ENCODE results near the gene CACHD1. TPM values are rescaled to one million over a fixed set of nuclear protein-coding genes. Genes with fewer than 3 reads are reported as not detected.
A peak's percentile ranks its signal among the peaks of the same experiment; 100 is the strongest.

Gene CACHD1
- total and polyA plus RNA-seq, 2 of the 4 experiments (the other 2 are of a cell fraction) = 2.9 to 5.9 TPM

GRCh38 chr1:64483731-64484414, 13.9 kb downstream of the CACHD1 start:
- Histone ChIP-seq H4K91ac (ENCODE audit: insufficient read depth, low read depth, low read length) (no peak overlapping the region), H3K27me3 (ENCODE audit: control insufficient read depth, insufficient read depth, low read length) (no peaks in the 10 kb centered on the region; the same call in 1 of the 2 replicates), H3K36me3 (ENCODE audit: control insufficient read depth, insufficient read depth, low read length) (no peaks in the 10 kb centered on the region), H3K4me1 (ENCODE audit: control insufficient read depth, insufficient read depth, low read length) (no peaks in the 10 kb centered on the region), H3K14ac (replicated peaks; ENCODE audit: low read depth, low read length) (no peak overlapping the region), H4K5ac (ENCODE audit: low read depth, low read length) (no peak overlapping the region), H3K4me2 (ENCODE audit: low read depth, low read length) (no peak overlapping the region), H4K20me1 (ENCODE audit: insufficient read depth, low read length) (0 out of 2 replicates have a peak, but pooled peaks cover 3% of the 10 kb centered on the region), H3K9ac (ENCODE audit: low read depth, low read length) (no peak overlapping the region), H3K9me3 (ENCODE audit: control insufficient read depth, insufficient read depth, low read length) (no peaks in the 10 kb centered on the region), H2BK20ac (ENCODE audit: low read depth, low read length) (no peak overlapping the region), H3K23ac (ENCODE audit: low read depth, low read length) (no peak overlapping the region), H2BK5ac (ENCODE audit: low read depth, low read length, poor library complexity, severe bottlenecking) (no peak overlapping the region), H3K18ac (ENCODE audit: low read depth, low read length) (no peak overlapping the region), H3K56ac (ENCODE audit: extremely low read depth, insufficient read depth, low read length) (no peak overlapping the region), H2BK120ac (ENCODE audit: low read depth, low read length) (no peak overlapping the region), H3K9me1 (ENCODE audit: insufficient read depth, low read length) (no peaks in the 10 kb centered on the region), H2AFZ (replicated peaks; ENCODE audit: low read length, poor library complexity) (no peak overlapping the region), H3K4ac (ENCODE audit: low read depth, low read length) (no peak overlapping the region), H3K79me1 (ENCODE audit: low read depth in 1 of 2, low read length in 2 of 2) (0 out of 4 replicates have a peak, but pooled peaks cover 0 to 3% of the 10 kb centered on the region in 2 experiments), H2BK15ac (ENCODE audit: low read depth, low read length) (no peak overlapping the region), H4K8ac (ENCODE audit: low read depth in 2 of 2, low read length in 2 of 2) (no peak overlapping the region), H3K4me3 (ENCODE audit: insufficient read depth, low read depth, low read length) (no peak overlapping the region), H2AK5ac (ENCODE audit: low read depth, low read length) (no peak overlapping the region), H2AK9ac (replicated peaks; ENCODE audit: low read depth, low read length, poor library complexity) (peak overlapping the region; percentile 29), H3K27ac (ENCODE audit: insufficient read depth, low read length) (no peak overlapping the region)
- BruUV-seq (replicated peaks) = no TSS peak
- POLR2A ChIA-PET (ENCODE audit: unreplicated experiment) = interaction anchor here (0.7 kb wide), 1 partner anchor 9 kb away, joined by 14 read pairs; no protein-coding TSS in a partner anchor
- ATAC-seq (ENCODE audit: low read depth) (no peak), DNase-seq (no peak)
- intact Hi-C loops (cut with micrococcal nuclease) (no loop called here), dilution Hi-C loops (cut with HindIII; ENCODE audit: low sequenced_read_pairs, unreplicated experiment) (no loop called here), in situ Hi-C loops (cut with MboI; ENCODE audit: low sequenced_read_pairs) (no loop called here)
- WGBS, 2 experiments (ENCODE audit: extremely low coverage in 2 of 2, insufficient read length in 1 of 2) = 100% methylated on average over 1 of the region's 7 CpGs; no CpG with 5 or more reads in 1 of the 2 experiments
- no peak for TF ChIP-seq MAZ (IDR thresholded peaks at IDR 0.05; ENCODE audit: borderline replicate concordance, low read depth, low read length)
- no peak for TF ChIP-seq USF2 (IDR thresholded peaks at IDR 0.05; ENCODE audit: low read depth, low read length)
- TF ChIP-seq CEBPB (IDR thresholded peaks at IDR 0.05; ENCODE audit: low read depth, low read length) = no peak
- no peak for TF ChIP-seq CHD1 (IDR thresholded peaks at IDR 0.05; ENCODE audit: low read depth, low read length)
- no peak for TF ChIP-seq NFE2L2 (IDR thresholded peaks at IDR 0.05; ENCODE audit: low read depth, low read length)
- no peak for TF ChIP-seq MAFK (IDR thresholded peaks at IDR 0.05; ENCODE audit: low read depth, low read length)
- no peak for TF ChIP-seq CTCF (conservative IDR thresholded peaks at IDR 0.05; ENCODE audit: low read depth, low read length)
- TF ChIP-seq FOS (IDR thresholded peaks at IDR 0.05; ENCODE audit: low read depth, low read length) = no peak
- no peak for TF ChIP-seq SMC3 (IDR thresholded peaks at IDR 0.05; ENCODE audit: low read depth, low read length)
- no peak for TF ChIP-seq RAD21 (IDR thresholded peaks at IDR 0.05; ENCODE audit: low read length)
- no peak for TF ChIP-seq RFX5 (IDR thresholded peaks at IDR 0.05; ENCODE audit: low read depth, low read length)
- TF ChIP-seq POLR2A (IDR thresholded peaks at IDR 0.05; ENCODE audit: low read depth, low read length) = no peak
- no peak for TF ChIP-seq RCOR1 (IDR thresholded peaks at IDR 0.05; ENCODE audit: insufficient replicate concordance, low read length)
- CTCF ChIA-PET = interaction anchor here (0.7 kb wide), 1 partner anchor 19 kb away, joined by 3 read pairs; no protein-coding TSS in a partner anchor
